ENCODE results near the gene JOSD1.

Gene JOSD1

DNA sequence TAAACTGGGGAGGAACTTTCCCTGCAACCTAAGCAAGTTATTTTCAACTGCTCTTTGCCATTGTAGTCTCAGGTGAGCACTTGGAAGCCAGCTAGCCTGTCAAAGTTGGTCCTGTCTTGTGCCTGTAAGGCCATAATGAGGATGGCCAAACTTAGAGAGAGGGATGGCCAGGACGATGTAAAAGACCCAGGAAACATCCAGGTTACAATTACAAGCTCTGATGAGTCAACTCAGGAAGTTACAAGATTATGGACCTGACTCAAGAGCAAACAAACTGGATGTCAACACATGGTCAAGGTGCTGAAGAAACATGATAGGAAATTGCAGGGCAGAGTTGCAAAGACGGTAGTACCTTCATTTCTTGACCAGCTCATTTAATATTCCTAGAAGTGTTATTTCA, 6.6 kb upstream of the JOSD1 start:
- peaks cover 8% of the 10 kb centered on the region for H4K20me1 ChIP-seq (ENCODE audit: insufficient read depth)
- H3K27ac ChIP-seq: peak overlapping the region; percentile 75; the same call in 1 of the 2 replicates
- 0 out of 2 replicates have a peak, but pooled peaks cover 3% of the 10 kb centered on the region for H3K36me3 ChIP-seq (ENCODE audit: insufficient read depth)
- peak overlapping the region; percentile 82 for H3K4me2 ChIP-seq
- peak overlapping the region; percentile 88; the same call in 1 of the 2 replicates for H3K9ac ChIP-seq
- H3K4me3 ChIP-seq (IDR thresholded peaks at IDR 0.05; ENCODE audit: insufficient read depth, low read depth, low read length): peak overlapping the region; percentile 48
- no peak overlapping the region for H2AFZ ChIP-seq (ENCODE audit: low read depth)
- TF ChIP-seq CTCF (conservative IDR thresholded peaks at IDR 0.05; ENCODE audit: low read depth, low read length): no peak
- no peaks in the 10 kb centered on the region for H3K27me3 ChIP-seq (ENCODE audit: insufficient read depth, low read depth)
- H3K79me2 ChIP-seq (ENCODE audit: insufficient read depth, low read depth): peaks cover 61% of the 10 kb centered on the region
- peaks cover 30% of the 10 kb centered on the region for H3K4me1 ChIP-seq (ENCODE audit: low read depth, poor library complexity, severe bottlenecking)

- Histone ChIP-seq H3K9ac (peak overlapping the region; percentile 88), H3K36me3 (ENCODE audit: insufficient read depth) (0 out of 2 replicates have a peak, but pooled peaks cover 3% of the 10 kb centered on the region), H3K4me1 (ENCODE audit: low read depth, poor library complexity, severe bottlenecking) (peaks cover 31% of the 10 kb centered on the region), H3K27ac (peak overlapping the region; percentile 75; the same call in 1 of the 2 replicates), H2AFZ (ENCODE audit: low read depth) (no peak overlapping the region), H3K4me3 (IDR thresholded peaks at IDR 0.05; ENCODE audit: insufficient read depth, low read depth, low read length) (peak overlapping the region; percentile 48), H3K27me3 (ENCODE audit: insufficient read depth, low read depth) (no peaks in the 10 kb centered on the region), H3K79me2 (ENCODE audit: insufficient read depth, low read depth) (peaks cover 56% of the 10 kb centered on the region), H3K4me2 (peak overlapping the region; percentile 82), H4K20me1 (ENCODE audit: insufficient read depth) (peaks cover 8% of the 10 kb centered on the region)
- no peak for TF ChIP-seq CTCF (conservative IDR thresholded peaks at IDR 0.05; ENCODE audit: low read depth, low read length)
Observed at GRCh38 chr22:38706901-38707195, 6.1 kb upstream of the JOSD1 start.

GRCh38 chr22:38706101-38706900, 5.6 kb upstream of the JOSD1 start:
- peak overlapping the region; percentile 82 for H3K4me2 ChIP-seq
- H3K4me3 ChIP-seq (IDR thresholded peaks at IDR 0.05; ENCODE audit: insufficient read depth, low read depth, low read length): peak overlapping the region; percentile 48
- H3K79me2 ChIP-seq (ENCODE audit: insufficient read depth, low read depth): peaks cover 52% of the 10 kb centered on the region
- no peaks in the 10 kb centered on the region for H3K27me3 ChIP-seq (ENCODE audit: insufficient read depth, low read depth)
- H3K4me1 ChIP-seq (ENCODE audit: low read depth, poor library complexity, severe bottlenecking): peaks cover 36% of the 10 kb centered on the region
- peak overlapping the region; percentile 88 for H3K9ac ChIP-seq
- peak overlapping the region; percentile 75 for H3K27ac ChIP-seq
- peaks cover 4% of the 10 kb centered on the region for H4K20me1 ChIP-seq (ENCODE audit: insufficient read depth)
- H2AFZ ChIP-seq (ENCODE audit: low read depth): 0 out of 2 replicates have a peak overlapping the region, but pooled peaks have one; percentile 7
- 0 out of 2 replicates have a peak, but pooled peaks cover 3% of the 10 kb centered on the region for H3K36me3 ChIP-seq (ENCODE audit: insufficient read depth)
- no peak for TF ChIP-seq CTCF (conservative IDR thresholded peaks at IDR 0.05; ENCODE audit: low read depth, low read length)

DNA sequence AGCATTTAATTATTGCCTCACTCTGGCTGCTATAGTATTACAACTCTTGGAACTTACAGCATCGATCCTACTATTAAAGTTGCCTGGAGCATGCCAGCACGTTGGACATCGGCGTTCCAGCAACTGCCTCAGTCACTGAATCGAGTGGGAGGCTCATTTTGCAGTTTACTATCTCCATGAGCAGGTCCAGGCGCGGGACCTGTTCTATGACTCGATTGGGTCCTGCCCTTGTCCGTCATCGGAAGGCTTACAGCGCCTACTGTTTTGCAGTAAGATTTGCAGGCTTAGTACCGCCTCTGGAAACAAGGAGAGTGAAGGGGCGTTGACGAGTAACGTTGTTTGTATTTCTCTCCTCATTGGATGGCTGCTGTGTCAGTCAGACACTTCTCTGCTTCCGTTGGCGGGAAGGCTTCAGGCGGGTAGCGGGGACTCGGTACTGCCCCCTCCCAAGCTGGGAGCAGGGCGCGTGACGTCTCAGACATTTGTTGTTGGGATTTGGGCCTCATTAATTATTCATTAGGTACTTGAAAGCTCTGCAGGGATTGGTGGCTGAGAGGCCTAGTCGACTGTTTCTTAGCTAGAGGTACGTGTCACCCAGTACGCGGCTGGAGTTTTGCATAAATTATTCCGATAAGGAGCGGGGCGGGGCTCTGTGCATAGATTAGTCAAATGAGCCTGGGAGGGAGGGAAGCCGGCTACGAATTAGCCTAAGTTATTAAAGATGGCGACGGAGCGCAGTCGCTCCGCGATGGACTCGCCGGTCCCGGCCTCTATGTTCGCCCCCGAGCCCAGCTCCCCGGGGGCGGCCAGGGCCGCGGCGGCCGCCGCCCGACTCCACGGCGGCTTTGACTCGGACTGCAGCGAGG, 4.7 kb upstream of the JOSD1 start, which contains the start of gene GTPBP1:
GTPBP1 (plus strand) TSS at position 710 of the 866 bp plus-strand sequence; CDS start at position 722, 12 bp downstream.
- no peaks in the 10 kb centered on the region; the same call in 1 of the 2 replicates for H4K20me1 ChIP-seq (ENCODE audit: insufficient read depth)
- peaks cover 44% of the 10 kb centered on the region for H3K79me2 ChIP-seq (ENCODE audit: insufficient read depth, low read depth)
- H3K4me3 ChIP-seq (IDR thresholded peaks at IDR 0.05; ENCODE audit: insufficient read depth, low read depth, low read length): peak within 1 kb of the TSS; percentile 48
- peak within 1 kb of the TSS; percentile 88 for H3K9ac ChIP-seq
- no peaks in the 10 kb centered on the region for H3K27me3 ChIP-seq (ENCODE audit: insufficient read depth, low read depth)
- peak within 1 kb of the TSS; percentile 97 for H3K4me2 ChIP-seq
- 0 out of 2 replicates have a peak, but pooled peaks cover 3% of the 10 kb centered on the region for H3K36me3 ChIP-seq (ENCODE audit: insufficient read depth)
- peaks cover 36% of the 10 kb centered on the region for H3K4me1 ChIP-seq (ENCODE audit: low read depth, poor library complexity, severe bottlenecking)
- peak within 1 kb of the TSS; percentile 86 for H2AFZ ChIP-seq (ENCODE audit: low read depth)
- peak; percentile 25; the same call in 1 of the 2 replicates for TF ChIP-seq CTCF (conservative IDR thresholded peaks at IDR 0.05; ENCODE audit: low read depth, low read length)
- peak within 1 kb of the TSS; percentile 93 for H3K27ac ChIP-seq

Measured in KMS-11 (cell line).